ENCODE data around the gene KRTAP10-1. TPM values are rescaled to one million over a fixed set of nuclear protein-coding genes. Genes with fewer than 3 reads are reported as not detected.

The KRTAP10-1 gene
- total and polyA plus RNA-seq, 9 of the 15 experiments (the other 6 are each of a cell fraction or from before 2014, with no cell fraction given): not detected

DNA sequence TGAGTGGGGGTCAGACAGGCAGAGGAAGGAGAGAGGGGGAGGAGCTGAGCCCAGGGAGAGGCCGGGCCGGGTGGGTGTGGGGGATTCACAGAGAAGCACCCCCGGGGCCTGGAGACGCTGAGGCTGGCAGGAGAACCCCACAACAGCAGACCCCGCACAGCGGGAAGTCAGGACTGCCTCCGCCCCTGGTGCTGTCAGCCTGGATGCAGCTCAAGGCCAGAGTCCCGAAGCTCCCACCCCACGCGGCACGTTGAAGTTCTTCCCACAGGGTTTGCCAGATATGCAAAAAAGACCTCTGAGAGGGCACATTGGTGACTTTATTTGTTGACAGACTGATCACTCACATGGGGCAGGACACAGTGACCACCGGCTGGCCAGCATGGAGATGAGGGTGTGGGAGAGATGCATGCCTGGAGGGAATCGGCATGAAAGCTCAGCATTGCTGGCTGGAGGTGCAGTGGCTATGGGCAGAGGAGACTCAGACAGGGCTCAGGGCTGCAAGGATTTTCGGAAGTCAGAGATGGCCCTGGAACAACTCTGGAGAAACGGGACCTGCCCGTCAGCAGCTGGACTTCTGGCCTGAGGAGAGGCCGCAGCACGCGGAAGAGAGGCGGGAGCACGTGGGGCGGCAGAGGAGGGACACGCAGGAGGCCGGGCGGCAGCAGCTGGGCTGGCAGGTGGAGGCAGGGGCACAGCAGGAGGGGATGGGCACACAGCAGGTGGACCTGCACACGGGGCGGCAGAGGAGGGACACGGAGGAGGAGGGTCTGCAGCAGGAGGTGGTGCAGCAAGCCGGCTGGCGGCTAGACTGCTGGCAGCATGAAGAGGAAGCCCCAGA lies 17.7 kb upstream of the KRTAP10-1 start (continued):
- no peak for TF ChIP-seq CTCFL (IDR thresholded peaks at IDR 0.05; ENCODE audit: borderline replicate concordance, insufficient read depth, low read depth, low read length, poor library complexity, severe bottlenecking)
- no peak for TF ChIP-seq EP400 (IDR thresholded peaks at IDR 0.05)
- no peak for TF ChIP-seq MCM3 (IDR thresholded peaks at IDR 0.05)
- TF ChIP-seq EGR1 (conservative IDR thresholded peaks at IDR 0.05): no peak
- TF ChIP-seq RAD21 (CRISPR knock-in tag; conservative IDR thresholded peaks at IDR 0.05 in 1 of 2, IDR thresholded peaks at IDR 0.05 in 1 of 2): no peak
- no peak for TF ChIP-seq ZNF140 (CRISPR knock-in tag; IDR thresholded peaks at IDR 0.05)
- TF ChIP-seq STAT6 (CRISPR knock-in tag; IDR thresholded peaks at IDR 0.05): no peak
- TF ChIP-seq HDAC1 (IDR thresholded peaks at IDR 0.05): no peak
- no peak for TF ChIP-seq ELF2 (CRISPR knock-in tag; IDR thresholded peaks at IDR 0.05)
- TF ChIP-seq KDM4B (IDR thresholded peaks at IDR 0.05; ENCODE audit: borderline replicate concordance in 2 of 2, low read depth in 1 of 2): no peak

Data from K562 (cell line).